Fibroblast of lung (primary cell): ENCODE measurements around the gene LIG1.

Experiments
- EZH2 ChIP-seq: IDR thresholded peaks from 2 replicates; pipeline ENCODE4 v1.5.1; 2012; ENCODE audit warnings: low read length, control low read depth, mild to moderate bottlenecking; ENCODE audit errors: missing control alignments
- TF ChIP-seq, protein P1 (sequence below), 2 donors: IDR thresholded peaks in 1 of 2; conservative IDR thresholded peaks in 1 of 2; 1 replicate in 1 of 2; 2 replicates in 1 of 2; pipeline ENCODE4 v1.5.1; 2011 to 2012; ENCODE audit warnings: low read length in 2 of 2, control low read depth in 1 of 2, inconsistent platforms in 1 of 2, low read depth in 1 of 2, mild to moderate bottlenecking in 1 of 2

DNA sequence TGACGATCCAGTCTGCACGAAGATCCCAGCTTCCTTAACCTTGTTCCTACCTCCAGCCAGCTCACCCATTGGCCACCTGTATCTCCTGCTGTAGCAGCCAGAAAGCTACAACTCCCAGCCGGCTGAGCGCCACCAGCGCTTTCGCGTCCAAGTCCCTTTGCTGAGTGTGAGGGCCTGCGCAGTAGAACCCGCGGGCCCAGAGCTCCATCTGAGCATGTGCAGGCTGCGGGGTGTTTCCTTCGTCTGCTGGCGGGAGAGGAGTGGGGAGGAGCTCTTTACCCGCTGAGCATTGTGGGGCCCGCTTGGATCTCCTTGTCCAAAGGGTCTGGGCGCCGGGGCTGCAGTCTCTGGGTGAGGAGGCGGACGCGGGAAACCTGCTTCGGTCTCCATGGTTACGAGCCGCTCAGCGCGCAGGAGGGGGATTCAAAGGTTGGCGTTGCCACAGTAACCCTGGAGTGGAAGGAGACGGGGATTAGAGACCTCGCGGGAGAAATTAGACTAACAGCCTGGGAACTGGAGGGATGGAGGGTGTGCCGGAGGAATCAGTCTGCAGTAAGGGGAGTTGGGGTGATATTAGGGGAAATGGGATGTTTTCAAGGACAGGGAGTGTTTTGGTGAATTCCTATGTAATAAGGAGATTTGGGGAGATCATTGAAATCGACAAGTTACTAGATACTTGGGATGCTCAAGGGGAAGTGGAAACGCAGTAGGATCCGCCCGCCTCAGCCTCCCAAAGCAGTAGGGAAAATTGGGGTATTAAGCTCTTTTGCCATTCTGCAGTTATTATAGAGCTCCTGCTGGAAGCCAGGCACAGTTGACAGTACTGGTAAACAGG is 33.9 kb upstream of the LIG1 start:
- TF ChIP-seq, protein P1, sequence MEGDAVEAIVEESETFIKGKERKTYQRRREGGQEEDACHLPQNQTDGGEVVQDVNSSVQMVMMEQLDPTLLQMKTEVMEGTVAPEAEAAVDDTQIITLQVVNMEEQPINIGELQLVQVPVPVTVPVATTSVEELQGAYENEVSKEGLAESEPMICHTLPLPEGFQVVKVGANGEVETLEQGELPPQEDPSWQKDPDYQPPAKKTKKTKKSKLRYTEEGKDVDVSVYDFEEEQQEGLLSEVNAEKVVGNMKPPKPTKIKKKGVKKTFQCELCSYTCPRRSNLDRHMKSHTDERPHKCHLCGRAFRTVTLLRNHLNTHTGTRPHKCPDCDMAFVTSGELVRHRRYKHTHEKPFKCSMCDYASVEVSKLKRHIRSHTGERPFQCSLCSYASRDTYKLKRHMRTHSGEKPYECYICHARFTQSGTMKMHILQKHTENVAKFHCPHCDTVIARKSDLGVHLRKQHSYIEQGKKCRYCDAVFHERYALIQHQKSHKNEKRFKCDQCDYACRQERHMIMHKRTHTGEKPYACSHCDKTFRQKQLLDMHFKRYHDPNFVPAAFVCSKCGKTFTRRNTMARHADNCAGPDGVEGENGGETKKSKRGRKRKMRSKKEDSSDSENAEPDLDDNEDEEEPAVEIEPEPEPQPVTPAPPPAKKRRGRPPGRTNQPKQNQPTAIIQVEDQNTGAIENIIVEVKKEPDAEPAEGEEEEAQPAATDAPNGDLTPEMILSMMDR (conservative IDR thresholded peaks at IDR 0.05 in 1 of 2, IDR thresholded peaks at IDR 0.05 in 1 of 2; ENCODE audit: low read depth in 1 of 2, low read length in 2 of 2): no peak
- TF ChIP-seq EZH2: no peak
